ENCODE measurements around the gene MYO1E. TPM values are rescaled to one million over a fixed set of nuclear protein-coding genes. Genes with fewer than 3 reads are reported as not detected.
"Not testable (repeated sequence)": the region's sequence is repeated elsewhere in the genome, so short reads cannot be mapped to it uniquely, and the experiment has no call there.

Gene MYO1E
- 111 and 122 TPM in 2 replicates for total RNA-seq (2014; rRNA removed; shearing (Covaris generic))

GRCh38 chr15:59372352-59373211 is at the start of gene MYO1E:
Gene MYO1E, minus strand, starts transcription at chr15:59372871. Its CDS starts 371 bp downstream, at chr15:59372500.
- peak; percentile 92 to 93 for DNase-seq (ENCODE audit: low read depth in 1 of 2, low spot score in 2 of 2)
- H3K27ac ChIP-seq, result peak within 1 kb of the TSS; percentile 63
- H3K4me1 ChIP-seq (replicated peaks), result peaks cover 14% of the 10 kb centered on the region
- H3K36me3 ChIP-seq, result peaks cover 18% of the 10 kb centered on the region
- H3K9me3 ChIP-seq (replicated peaks), result no peaks in the 10 kb centered on the region
- H3K27me3 ChIP-seq (replicated peaks), result no peaks in the 10 kb centered on the region
- peak within 1 kb of the TSS; percentile 84 for H3K4me3 ChIP-seq

GRCh38 chr15:59420986-59421618 is 48.4 kb upstream of the MYO1E start:
- H3K36me3 ChIP-seq, result no peaks in the 10 kb centered on the region
- no peak overlapping the region for H3K4me3 ChIP-seq
- no peaks in the 10 kb centered on the region for H3K9me3 ChIP-seq (replicated peaks)
- H3K4me1 ChIP-seq (replicated peaks), result no peaks in the 10 kb centered on the region
- no peak for DNase-seq (ENCODE audit: low read depth in 1 of 2, low spot score in 2 of 2)
- H3K27ac ChIP-seq, result no peak overlapping the region
- peaks cover 15% of the 10 kb centered on the region for H3K27me3 ChIP-seq (replicated peaks)

GRCh38 chr15:59420108-59420507 is 47.4 kb upstream of the MYO1E start:
- H3K27me3 ChIP-seq (replicated peaks), result peaks cover 15% of the 10 kb centered on the region
- DNase-seq (ENCODE audit: low read depth in 1 of 2, low spot score in 2 of 2), result no peak
- no peaks in the 10 kb centered on the region for H3K4me1 ChIP-seq (replicated peaks)
- no peak overlapping the region for H3K27ac ChIP-seq
- no peak overlapping the region for H3K4me3 ChIP-seq
- no peaks in the 10 kb centered on the region for H3K9me3 ChIP-seq (replicated peaks)
- no peaks in the 10 kb centered on the region for H3K36me3 ChIP-seq

- Histone ChIP-seq H3K9me3 (replicated peaks) (no peaks in the 10 kb centered on the region), H3K27me3 (replicated peaks) (peaks cover 15% of the 10 kb centered on the region), H3K4me1 (replicated peaks) (no peaks in the 10 kb centered on the region), H3K27ac (no peak overlapping the region), H3K36me3 (no peaks in the 10 kb centered on the region), H3K4me3 (no peak overlapping the region)
- DNase-seq (ENCODE audit: low read depth in 1 of 2, low spot score in 2 of 2), result no peak
Measured at GRCh38 chr15:59419170-59419569, 46.5 kb upstream of the MYO1E start.

- no peak for DNase-seq (ENCODE audit: low read depth in 1 of 2, low spot score in 2 of 2)
- no peaks in the 10 kb centered on the region for H3K36me3 ChIP-seq
- H3K4me3 ChIP-seq, result no peak overlapping the region
- peaks cover 12% of the 10 kb centered on the region for H3K27me3 ChIP-seq (replicated peaks)
- H3K4me1 ChIP-seq (replicated peaks), result no peaks in the 10 kb centered on the region
- no peaks in the 10 kb centered on the region for H3K9me3 ChIP-seq (replicated peaks)
- H3K27ac ChIP-seq, result no peak overlapping the region
Measured at GRCh38 chr15:59416816-59417215, 44.1 kb upstream of the MYO1E start.

- peaks cover 8% of the 10 kb centered on the region for H3K27me3 ChIP-seq (replicated peaks)
- H3K27ac ChIP-seq, result no peak overlapping the region
- no peaks in the 10 kb centered on the region for H3K4me1 ChIP-seq (replicated peaks)
- DNase-seq (ENCODE audit: low read depth in 1 of 2, low spot score in 2 of 2), result no peak
- H3K36me3 ChIP-seq, result no peaks in the 10 kb centered on the region
- H3K9me3 ChIP-seq (replicated peaks), result no peaks in the 10 kb centered on the region
- H3K4me3 ChIP-seq, result no peak overlapping the region
Measured at GRCh38 chr15:59413577-59413976, 40.9 kb upstream of the MYO1E start.

- H3K27me3 ChIP-seq (replicated peaks), result no peaks in the 10 kb centered on the region
- H3K4me1 ChIP-seq (replicated peaks), result no peaks in the 10 kb centered on the region
- no peak for DNase-seq (ENCODE audit: low read depth in 1 of 2, low spot score in 2 of 2)
- H3K9me3 ChIP-seq (replicated peaks), result no peaks in the 10 kb centered on the region
- no peak overlapping the region for H3K27ac ChIP-seq
- no peaks in the 10 kb centered on the region for H3K36me3 ChIP-seq
- no peak overlapping the region for H3K4me3 ChIP-seq
Measured at GRCh38 chr15:59410391-59410896, 37.8 kb upstream of the MYO1E start.

GRCh38 chr15:59407946-59408345 is 35.3 kb upstream of the MYO1E start:
- Histone ChIP-seq H3K4me3 (no peak overlapping the region), H3K36me3 (no peaks in the 10 kb centered on the region), H3K27ac (no peak overlapping the region), H3K9me3 (replicated peaks) (no peaks in the 10 kb centered on the region), H3K27me3 (replicated peaks) (no peaks in the 10 kb centered on the region), H3K4me1 (replicated peaks) (no peaks in the 10 kb centered on the region)
- DNase-seq (ENCODE audit: low read depth in 1 of 2, low spot score in 2 of 2), result no peak

- Histone ChIP-seq H3K9me3 (replicated peaks) (no peaks in the 10 kb centered on the region), H3K27ac (no peak overlapping the region), H3K36me3 (no peaks in the 10 kb centered on the region), H3K27me3 (replicated peaks) (no peaks in the 10 kb centered on the region), H3K4me1 (replicated peaks) (no peaks in the 10 kb centered on the region), H3K4me3 (no peak overlapping the region)
- no peak for DNase-seq (ENCODE audit: low read depth in 1 of 2, low spot score in 2 of 2)
Measured at GRCh38 chr15:59406446-59406845, 33.8 kb upstream of the MYO1E start.

GRCh38 chr15:59405079-59405478 is 32.4 kb upstream of the MYO1E start:
- H3K36me3 ChIP-seq, result no peaks in the 10 kb centered on the region
- no peak for DNase-seq (ENCODE audit: low read depth in 1 of 2, low spot score in 2 of 2)
- H3K4me3 ChIP-seq, result no peak overlapping the region
- H3K4me1 ChIP-seq (replicated peaks), result no peaks in the 10 kb centered on the region
- H3K27me3 ChIP-seq (replicated peaks), result no peaks in the 10 kb centered on the region
- H3K27ac ChIP-seq, result no peak overlapping the region
- no peaks in the 10 kb centered on the region for H3K9me3 ChIP-seq (replicated peaks)

- Histone ChIP-seq H3K9me3 (replicated peaks) (no peaks in the 10 kb centered on the region), H3K4me1 (replicated peaks) (no peaks in the 10 kb centered on the region), H3K4me3 (no peak overlapping the region), H3K27me3 (replicated peaks) (no peaks in the 10 kb centered on the region), H3K36me3 (no peaks in the 10 kb centered on the region), H3K27ac (no peak overlapping the region)
- no peak for DNase-seq (ENCODE audit: low read depth in 1 of 2, low spot score in 2 of 2)
Measured at GRCh38 chr15:59401824-59402569, 29.3 kb upstream of the MYO1E start.

GRCh38 chr15:59401051-59401823 is 28.6 kb upstream of the MYO1E start:
- not testable (repeated sequence) for H3K9me3 ChIP-seq (replicated peaks); H3K4me3 ChIP-seq; H3K36me3 ChIP-seq; H3K27me3 ChIP-seq (replicated peaks); H3K4me1 ChIP-seq (replicated peaks); H3K27ac ChIP-seq; DNase-seq (ENCODE audit: low read depth in 1 of 2, low spot score in 2 of 2)

- no peaks in the 10 kb centered on the region for H3K27me3 ChIP-seq (replicated peaks)
- no peak for DNase-seq (ENCODE audit: low read depth in 1 of 2, low spot score in 2 of 2)
Measured at GRCh38 chr15:59400103-59400813, 27.6 kb upstream of the MYO1E start.

More at GRCh38 chr15:59400103-59400813, 27.6 kb upstream of the MYO1E start:
- Histone ChIP-seq H3K36me3 (no peaks in the 10 kb centered on the region), H3K27ac (no peak overlapping the region), H3K4me1 (replicated peaks) (no peaks in the 10 kb centered on the region), H3K9me3 (replicated peaks) (no peaks in the 10 kb centered on the region), H3K4me3 (no peak overlapping the region)
